HEK293 (cell line): ENCODE measurements around the gene ZNF215.
A peak's percentile ranks its signal among the peaks of the same experiment; 100 is the strongest.

Experiments
- CTCF ChIA-PET: fragments of 350-600 bp; formaldehyde crosslinking; extraction: SDS; loops from one replicate; lab custom pipeline; 2021; ENCODE audit warnings: antibody characterized with exemption; lab: Yijun Ruan, JAX
- POLR2A ChIA-PET: fragments of 300-600 bp; formaldehyde crosslinking; extraction: SDS; loops from one replicate; lab custom pipeline; 2020; ENCODE audit warnings: antibody characterized with exemption, inconsistent platforms; lab: Yijun Ruan, JAX
- H3K27ac ChIP-seq: fragments of 200-500 bp; sonication (Bioruptor generic); 2 replicates; pipeline ENCODE4 v1.5.1; 2014; ENCODE audit warnings: low read depth, low read length, control low read depth, inconsistent platforms; ENCODE audit errors: extremely low read depth
- H3K36me3 ChIP-seq, 2 experiments: fragments of 200-500 bp in 1 of 2; sonication (Bioruptor generic) in 1 of 2; 1 replicate in 1 of 2; 2 replicates in 1 of 2; pipeline ENCODE4 v1.5.1; 2014 to 2017; ENCODE audit warnings: inconsistent platforms in 2 of 2, low read length in 2 of 2; ENCODE audit not compliant: control insufficient read depth in 2 of 2, insufficient read depth in 1 of 2
- H3K4me1 ChIP-seq: fragments of 200-500 bp; sonication (Bioruptor generic); 2 replicates; pipeline ENCODE4 v1.5.1; 2014; ENCODE audit warnings: mild to moderate bottlenecking, low read length, inconsistent platforms; ENCODE audit not compliant: control insufficient read depth, insufficient read depth
- H3K4me3 ChIP-seq: 2 replicates; pipeline ENCODE4 v1.5.1; 2011; ENCODE audit warnings: low read depth, mild to moderate bottlenecking, control low read depth, low read length, moderate library complexity
- H3K9me3 ChIP-seq: fragments of 200-500 bp; sonication (Bioruptor generic); 2 replicates; pipeline ENCODE4 v1.5.1; 2014; ENCODE audit warnings: low read depth, low read length, inconsistent platforms; ENCODE audit not compliant: control insufficient read depth, insufficient read depth
- EGR2 ChIP-seq: fragments of 450-650 bp; formaldehyde crosslinking; IDR thresholded peaks from 2 replicates; pipeline ENCODE4 v1.5.1; 2016; ENCODE audit warnings: low read depth, missing biosample characterization, missing genetic modification characterization
- PRDM1 ChIP-seq: fragments of 450-650 bp; formaldehyde crosslinking; IDR thresholded peaks from 2 replicates; pipeline ENCODE4; 2016; ENCODE audit warnings: missing biosample characterization, missing genetic modification characterization
- PRDM10 ChIP-seq: fragments of 450-650 bp; formaldehyde crosslinking; IDR thresholded peaks from 2 replicates; pipeline ENCODE4 v1.5.1; 2016; ENCODE audit warnings: missing biosample characterization, missing genetic modification characterization
- SCRT2 ChIP-seq: fragments of 450-650 bp; formaldehyde crosslinking; IDR thresholded peaks from 2 replicates; pipeline ENCODE4 v1.5.1; 2016; ENCODE audit warnings: missing biosample characterization, missing genetic modification characterization
- SP2 ChIP-seq: fragments of 450-650 bp; formaldehyde crosslinking; IDR thresholded peaks from 2 replicates; pipeline ENCODE4 v1.5.1; 2016; ENCODE audit warnings: missing biosample characterization, missing genetic modification characterization
- SP3 ChIP-seq: fragments of 450-650 bp; formaldehyde crosslinking; IDR thresholded peaks from 2 replicates; pipeline ENCODE4 v1.5.1; 2016; ENCODE audit warnings: missing biosample characterization, missing genetic modification characterization
- TRIM28 ChIP-seq: IDR thresholded peaks from 2 replicates; pipeline ENCODE4 v1.6.1; 2011; ENCODE audit warnings: low read length, control low read depth, borderline replicate concordance
- ZBTB10 ChIP-seq: fragments of 450-650 bp; formaldehyde crosslinking; IDR thresholded peaks from 2 replicates; pipeline ENCODE4 v1.5.1; 2016; ENCODE audit warnings: missing biosample characterization, missing genetic modification characterization
- ZBTB20 ChIP-seq: fragments of 450-650 bp; formaldehyde crosslinking; IDR thresholded peaks from 2 replicates; pipeline ENCODE4 v1.5.1; 2016; ENCODE audit warnings: missing biosample characterization, missing genetic modification characterization
- ZBTB48 ChIP-seq: fragments of 450-650 bp; formaldehyde crosslinking; IDR thresholded peaks from 2 replicates; pipeline ENCODE4 v1.5.1; 2016; ENCODE audit warnings: missing biosample characterization, missing genetic modification characterization
- ZFHX2 ChIP-seq: fragments of 450-650 bp; formaldehyde crosslinking; conservative IDR thresholded peaks from 2 replicates; pipeline ENCODE4 v1.5.1; 2016; ENCODE audit warnings: missing biosample characterization, missing genetic modification characterization
- ZIC2 ChIP-seq: fragments of 450-650 bp; formaldehyde crosslinking; IDR thresholded peaks from 2 replicates; pipeline ENCODE4 v1.5.1; 2016; ENCODE audit warnings: missing biosample characterization, missing genetic modification characterization
- ZNF2 ChIP-seq: fragments of 450-650 bp; formaldehyde crosslinking; IDR thresholded peaks from 2 replicates; pipeline ENCODE4 v1.5.1; 2016; ENCODE audit warnings: missing biosample characterization, missing genetic modification characterization
- ZNF341 ChIP-seq: fragments of 450-650 bp; formaldehyde crosslinking; IDR thresholded peaks from 2 replicates; pipeline ENCODE4; 2016; ENCODE audit warnings: low read depth, missing biosample characterization, missing genetic modification characterization
- ZNF398 ChIP-seq: fragments of 450-650 bp; formaldehyde crosslinking; IDR thresholded peaks from 2 replicates; pipeline ENCODE4 v1.5.1; 2017; ENCODE audit warnings: missing biosample characterization, missing genetic modification characterization
- ZNF514 ChIP-seq: fragments of 450-650 bp; formaldehyde crosslinking; IDR thresholded peaks from 2 replicates; pipeline ENCODE4 v1.5.1; 2016; ENCODE audit warnings: missing biosample characterization, missing genetic modification characterization
- ZNF610 ChIP-seq: fragments of 450-650 bp; formaldehyde crosslinking; IDR thresholded peaks from 2 replicates; pipeline ENCODE4 v1.5.1; 2016; ENCODE audit warnings: missing biosample characterization, missing genetic modification characterization, borderline replicate concordance
- ZNF626 ChIP-seq: fragments of 450-650 bp; sonication (Bioruptor Pico); formaldehyde crosslinking; IDR thresholded peaks from 2 replicates; pipeline ENCODE4 v1.5.1; 2018; ENCODE audit warnings: missing biosample characterization, missing genetic modification characterization, inconsistent platforms
- ZNF701 ChIP-seq: fragments of 450-650 bp; formaldehyde crosslinking; IDR thresholded peaks from 2 replicates; pipeline ENCODE4 v1.5.1; 2016; ENCODE audit warnings: missing biosample characterization, missing genetic modification characterization
- TF ChIP-seq, protein P1 (sequence below): fragments of 450-650 bp; formaldehyde crosslinking; conservative IDR thresholded peaks from 2 replicates; pipeline ENCODE4 v1.5.1; 2016; ENCODE audit warnings: low read depth, missing biosample characterization, missing genetic modification characterization
- TF ChIP-seq, protein P2 (sequence below): fragments of 450-650 bp; formaldehyde crosslinking; IDR thresholded peaks from 2 replicates; pipeline ENCODE4 v1.5.1; 2017; ENCODE audit warnings: missing biosample characterization, missing genetic modification characterization

ZNF215 gene

DNA sequence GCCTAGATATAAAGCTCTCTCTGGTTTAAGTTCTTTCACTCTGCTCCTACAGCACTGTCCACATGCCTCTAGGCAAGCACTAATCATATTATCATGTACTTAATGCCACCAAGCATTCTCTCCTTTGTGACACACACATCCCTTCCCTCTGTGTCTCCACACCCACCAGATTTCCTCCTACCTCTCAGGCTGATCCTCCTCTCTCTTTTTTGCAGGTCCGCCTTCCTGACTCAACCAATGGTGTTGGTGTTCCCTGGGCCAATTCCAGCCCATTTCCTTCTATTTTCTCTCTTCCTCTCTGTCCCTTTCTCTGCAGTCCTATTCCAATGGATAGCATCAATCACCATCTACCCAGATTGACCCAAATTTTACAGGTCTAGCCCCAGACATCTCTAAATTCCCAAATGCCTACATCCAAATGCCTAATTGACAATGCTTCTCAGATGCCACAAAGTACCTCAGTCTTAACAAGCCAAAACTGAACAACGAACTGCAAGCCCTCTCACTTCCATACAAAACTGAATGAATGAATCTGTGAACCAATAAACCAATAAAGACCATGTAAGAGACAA lies 504 bp upstream of the ZNF215 start (continued):
- peak; percentile 5; the same call in 1 of the 2 replicates for TF ChIP-seq ZBTB20 (tag by site-specific recombination)
- peak; percentile 21; the same call in 1 of the 2 replicates for TF ChIP-seq ZBTB10 (tag by site-specific recombination)
- peak; percentile 83; the same call in 1 of the 2 replicates for TF ChIP-seq TRIM28
- TF ChIP-seq ZIC2 (tag by site-specific recombination), result no peak
- TF ChIP-seq ZNF2, result peak; percentile 56; the same call in 1 of the 2 replicates
- TF ChIP-seq, protein P1, sequence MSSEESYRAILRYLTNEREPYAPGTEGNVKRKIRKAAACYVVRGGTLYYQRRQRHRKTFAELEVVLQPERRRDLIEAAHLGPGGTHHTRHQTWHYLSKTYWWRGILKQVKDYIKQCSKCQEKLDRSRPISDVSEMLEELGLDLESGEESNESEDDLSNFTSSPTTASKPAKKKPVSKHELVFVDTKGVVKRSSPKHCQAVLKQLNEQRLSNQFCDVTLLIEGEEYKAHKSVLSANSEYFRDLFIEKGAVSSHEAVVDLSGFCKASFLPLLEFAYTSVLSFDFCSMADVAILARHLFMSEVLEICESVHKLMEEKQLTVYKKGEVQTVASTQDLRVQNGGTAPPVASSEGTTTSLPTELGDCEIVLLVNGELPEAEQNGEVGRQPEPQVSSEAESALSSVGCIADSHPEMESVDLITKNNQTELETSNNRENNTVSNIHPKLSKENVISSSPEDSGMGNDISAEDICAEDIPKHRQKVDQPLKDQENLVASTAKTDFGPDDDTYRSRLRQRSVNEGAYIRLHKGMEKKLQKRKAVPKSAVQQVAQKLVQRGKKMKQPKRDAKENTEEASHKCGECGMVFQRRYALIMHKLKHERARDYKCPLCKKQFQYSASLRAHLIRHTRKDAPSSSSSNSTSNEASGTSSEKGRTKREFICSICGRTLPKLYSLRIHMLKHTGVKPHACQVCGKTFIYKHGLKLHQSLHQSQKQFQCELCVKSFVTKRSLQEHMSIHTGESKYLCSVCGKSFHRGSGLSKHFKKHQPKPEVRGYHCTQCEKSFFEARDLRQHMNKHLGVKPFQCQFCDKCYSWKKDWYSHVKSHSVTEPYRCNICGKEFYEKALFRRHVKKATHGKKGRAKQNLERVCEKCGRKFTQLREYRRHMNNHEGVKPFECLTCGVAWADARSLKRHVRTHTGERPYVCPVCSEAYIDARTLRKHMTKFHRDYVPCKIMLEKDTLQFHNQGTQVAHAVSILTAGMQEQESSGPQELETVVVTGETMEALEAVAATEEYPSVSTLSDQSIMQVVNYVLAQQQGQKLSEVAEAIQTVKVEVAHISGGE (tag by site-specific recombination), result no peak
- TF ChIP-seq ZFHX2, result peak; percentile 73
- peak; percentile 17; the same call in 1 of the 2 replicates for TF ChIP-seq ZBTB48 (tag by site-specific recombination)
- peak; percentile 38; the same call in 1 of the 2 replicates for TF ChIP-seq SP3 (tag by site-specific recombination)
- no peak for TF ChIP-seq ZNF701
- peak; percentile 78 for TF ChIP-seq EGR2 (tag by site-specific recombination)
- peak; percentile 37; the same call in 1 of the 2 replicates for TF ChIP-seq PRDM1 (tag by site-specific recombination)
- TF ChIP-seq SP2 (tag by site-specific recombination), result peak; percentile 68

DNA sequence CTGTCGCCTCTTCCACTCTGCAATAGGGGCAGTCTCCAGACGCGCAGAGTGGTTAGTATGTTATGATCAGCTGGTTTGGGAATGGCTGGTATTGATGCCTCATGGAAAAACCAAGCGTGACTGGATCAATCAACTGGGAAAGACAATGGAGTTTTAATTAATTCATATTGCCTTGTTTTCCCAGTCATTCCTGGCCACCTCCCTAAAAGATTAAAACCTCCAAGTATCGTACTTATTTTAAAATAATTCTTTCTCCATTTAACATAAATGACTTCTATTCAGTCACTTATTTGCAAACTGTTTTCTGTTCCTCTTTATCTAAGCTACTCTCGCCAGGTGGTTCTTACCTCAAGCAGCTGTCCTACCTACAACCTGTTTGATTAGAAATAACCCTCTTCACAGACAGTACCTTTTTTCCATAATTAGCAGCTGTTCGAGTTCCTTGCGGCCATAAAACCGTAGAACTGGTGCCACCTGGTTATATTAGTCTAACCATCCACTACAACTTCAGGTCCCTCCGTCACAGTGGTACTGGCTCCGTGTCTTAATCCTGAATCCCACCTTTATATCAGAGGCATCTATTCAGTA lies 898 bp downstream of the ZNF215 start:
- CTCF ChIA-PET, result interaction anchor here (0.6 to 1.1 kb wide), 4 partner anchors 30 to 1060 kb away, joined by 3 to 5 read pairs (median 4); partner anchors contain the start of gene EIF3F
- no peaks in the 10 kb centered on the region for H3K4me1 ChIP-seq
- TF ChIP-seq ZNF514 (tag by site-specific recombination), result no peak
- TF ChIP-seq ZNF398, result no peak
- TF ChIP-seq PRDM10, result peak; percentile 47
- no peak for TF ChIP-seq ZNF626 (tag by site-specific recombination)
- TF ChIP-seq, protein P2, sequence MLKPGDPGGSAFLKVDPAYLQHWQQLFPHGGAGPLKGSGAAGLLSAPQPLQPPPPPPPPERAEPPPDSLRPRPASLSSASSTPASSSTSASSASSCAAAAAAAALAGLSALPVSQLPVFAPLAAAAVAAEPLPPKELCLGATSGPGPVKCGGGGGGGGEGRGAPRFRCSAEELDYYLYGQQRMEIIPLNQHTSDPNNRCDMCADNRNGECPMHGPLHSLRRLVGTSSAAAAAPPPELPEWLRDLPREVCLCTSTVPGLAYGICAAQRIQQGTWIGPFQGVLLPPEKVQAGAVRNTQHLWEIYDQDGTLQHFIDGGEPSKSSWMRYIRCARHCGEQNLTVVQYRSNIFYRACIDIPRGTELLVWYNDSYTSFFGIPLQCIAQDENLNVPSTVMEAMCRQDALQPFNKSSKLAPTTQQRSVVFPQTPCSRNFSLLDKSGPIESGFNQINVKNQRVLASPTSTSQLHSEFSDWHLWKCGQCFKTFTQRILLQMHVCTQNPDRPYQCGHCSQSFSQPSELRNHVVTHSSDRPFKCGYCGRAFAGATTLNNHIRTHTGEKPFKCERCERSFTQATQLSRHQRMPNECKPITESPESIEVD (tag by site-specific recombination), result no peak
- TF ChIP-seq SCRT2, result peak; percentile 39; the same call in 1 of the 2 replicates
- TF ChIP-seq ZNF610, result no peak
- peak; percentile 3; the same call in 1 of the 2 replicates for TF ChIP-seq ZNF341 (tag by site-specific recombination)
- TF ChIP-seq, all 188 proteins: peak for 3
- H3K27ac ChIP-seq, result peak overlapping the region; percentile 75; the same call in 1 of the 2 replicates
- H3K9me3 ChIP-seq, result no peaks in the 10 kb centered on the region
- POLR2A ChIA-PET, result interaction anchor here (1.3 kb wide), 1 partner anchor 12 kb away, joined by 3 read pairs; no protein-coding TSS in a partner anchor
- peaks cover 0 to 2% of the 10 kb centered on the region in 2 experiments; a peak in 1 of 3 replicates for H3K36me3 ChIP-seq
- H3K4me3 ChIP-seq, result peak overlapping the region; percentile 71
